ENCODE results near the gene STX8.
"Not testable (repeated sequence)": the region's sequence is repeated elsewhere in the genome, so short reads cannot be mapped to it uniquely, and the experiment has no call there.

Gene STX8

DNA sequence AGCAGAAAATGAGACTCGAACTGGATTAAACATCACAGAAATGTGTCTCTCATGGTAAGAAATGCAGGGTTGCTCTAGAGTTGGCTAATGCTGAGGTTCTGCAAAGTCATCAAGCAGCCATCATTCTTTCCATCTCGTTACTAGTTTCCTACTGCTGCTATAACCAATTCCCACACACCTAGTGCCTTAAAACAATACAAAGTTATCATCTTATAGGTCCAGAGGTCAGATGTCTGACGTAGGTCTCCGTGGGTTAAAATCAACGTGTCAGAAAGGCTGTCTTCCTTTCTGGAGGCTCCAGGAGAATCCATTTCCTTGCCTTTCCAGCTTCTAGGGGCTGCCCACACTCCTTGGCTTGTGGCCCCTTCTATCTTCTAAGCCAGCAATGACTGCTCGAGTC lies 118.6 kb downstream of the STX8 start:
- no peak overlapping the region for H3K27ac ChIP-seq
- TF ChIP-seq ZFX (IDR thresholded peaks at IDR 0.05; ENCODE audit: borderline replicate concordance): no peak
- TF ChIP-seq, protein P1, sequence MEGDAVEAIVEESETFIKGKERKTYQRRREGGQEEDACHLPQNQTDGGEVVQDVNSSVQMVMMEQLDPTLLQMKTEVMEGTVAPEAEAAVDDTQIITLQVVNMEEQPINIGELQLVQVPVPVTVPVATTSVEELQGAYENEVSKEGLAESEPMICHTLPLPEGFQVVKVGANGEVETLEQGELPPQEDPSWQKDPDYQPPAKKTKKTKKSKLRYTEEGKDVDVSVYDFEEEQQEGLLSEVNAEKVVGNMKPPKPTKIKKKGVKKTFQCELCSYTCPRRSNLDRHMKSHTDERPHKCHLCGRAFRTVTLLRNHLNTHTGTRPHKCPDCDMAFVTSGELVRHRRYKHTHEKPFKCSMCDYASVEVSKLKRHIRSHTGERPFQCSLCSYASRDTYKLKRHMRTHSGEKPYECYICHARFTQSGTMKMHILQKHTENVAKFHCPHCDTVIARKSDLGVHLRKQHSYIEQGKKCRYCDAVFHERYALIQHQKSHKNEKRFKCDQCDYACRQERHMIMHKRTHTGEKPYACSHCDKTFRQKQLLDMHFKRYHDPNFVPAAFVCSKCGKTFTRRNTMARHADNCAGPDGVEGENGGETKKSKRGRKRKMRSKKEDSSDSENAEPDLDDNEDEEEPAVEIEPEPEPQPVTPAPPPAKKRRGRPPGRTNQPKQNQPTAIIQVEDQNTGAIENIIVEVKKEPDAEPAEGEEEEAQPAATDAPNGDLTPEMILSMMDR (IDR thresholded peaks at IDR 0.05): no peak

DNA sequence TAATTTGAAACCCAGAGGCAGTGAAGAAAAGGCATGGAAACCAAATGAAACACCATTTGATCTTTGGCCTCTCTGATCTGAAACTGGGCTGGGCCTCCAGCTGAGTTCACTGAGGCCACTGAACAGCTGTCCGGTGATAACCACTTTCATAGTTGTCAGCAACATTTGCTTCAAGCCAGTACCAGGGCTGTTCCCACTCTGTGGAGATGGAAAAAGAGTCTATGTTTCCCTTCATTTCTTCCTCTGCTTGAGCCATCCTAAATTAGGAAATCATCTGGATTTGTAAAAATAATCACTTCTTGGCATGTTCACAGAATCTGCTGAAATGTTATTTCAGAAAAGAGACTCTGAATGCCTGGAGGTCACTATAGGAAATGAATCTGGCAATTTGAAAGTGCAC lies 119.3 kb downstream of the STX8 start:
- no peak for TF ChIP-seq ZFX (IDR thresholded peaks at IDR 0.05; ENCODE audit: borderline replicate concordance)
- H3K27ac ChIP-seq: no peak overlapping the region

DNA sequence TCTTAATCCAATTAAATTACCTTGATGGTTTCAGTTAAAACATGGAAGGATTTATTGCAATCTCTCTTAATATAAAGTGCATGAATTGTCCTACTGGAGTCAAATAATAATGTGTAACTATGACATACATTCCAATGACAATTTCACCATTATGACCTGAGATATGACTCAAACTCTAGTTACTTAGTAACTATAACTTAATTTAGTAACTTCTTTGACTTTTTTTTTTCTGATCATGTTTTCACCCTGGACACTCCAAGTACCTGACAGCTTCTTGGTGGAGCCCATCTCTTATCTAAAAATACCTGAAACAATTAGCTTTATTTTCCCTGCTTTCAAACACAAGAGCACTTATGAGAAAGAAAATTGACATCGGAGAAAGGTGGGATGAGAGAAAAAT lies 123.7 kb downstream of the STX8 start:
- TF ChIP-seq, protein P1 (IDR thresholded peaks at IDR 0.05): no peak
- no peak for TF ChIP-seq ZFX (IDR thresholded peaks at IDR 0.05; ENCODE audit: borderline replicate concordance)
- H3K27ac ChIP-seq: no peak overlapping the region

DNA sequence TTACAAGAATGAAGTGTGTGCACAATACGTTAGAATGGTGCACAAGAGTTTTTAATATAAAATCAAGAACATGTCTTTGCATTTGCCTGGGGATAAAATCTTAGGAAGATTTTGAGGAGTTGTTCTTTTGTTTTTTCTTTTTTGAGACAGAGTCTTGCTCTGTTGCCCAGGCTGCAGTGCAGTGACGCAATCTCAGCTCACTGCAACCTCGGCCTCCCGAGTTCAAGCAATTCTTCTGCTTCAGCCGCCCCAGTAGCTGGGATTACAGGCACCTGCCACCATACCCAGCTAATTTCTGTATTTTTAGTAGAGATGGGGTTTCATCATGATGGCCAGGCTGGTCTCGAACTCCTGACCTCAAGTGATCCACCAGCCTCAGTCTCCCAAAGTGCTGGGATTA lies 128.3 kb downstream of the STX8 start:
- not testable (repeated sequence) for H3K27ac ChIP-seq

DNA sequence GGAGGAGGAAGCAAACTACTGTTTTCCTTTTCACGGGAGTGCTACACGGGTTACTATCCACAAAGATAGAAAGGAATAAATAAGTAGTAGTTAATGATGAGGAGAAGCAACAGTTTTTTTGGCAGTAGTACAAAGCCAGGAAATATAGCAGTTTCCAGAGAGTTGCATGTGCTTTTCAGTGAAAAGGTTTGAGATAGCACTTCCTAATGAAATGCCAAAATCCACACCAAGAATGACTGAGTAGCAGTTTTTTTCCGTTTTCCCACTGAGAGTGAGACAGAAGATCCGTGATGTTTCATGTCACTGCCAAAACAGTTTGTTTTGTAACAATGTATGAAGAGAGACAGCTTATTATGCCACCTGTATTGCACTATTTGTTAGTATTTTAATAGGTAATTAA lies 129.1 kb downstream of the STX8 start:
- H3K27ac ChIP-seq: no peak overlapping the region
- TF ChIP-seq, protein P1 (IDR thresholded peaks at IDR 0.05): no peak
- no peak for TF ChIP-seq ZFX (IDR thresholded peaks at IDR 0.05; ENCODE audit: borderline replicate concordance)

DNA sequence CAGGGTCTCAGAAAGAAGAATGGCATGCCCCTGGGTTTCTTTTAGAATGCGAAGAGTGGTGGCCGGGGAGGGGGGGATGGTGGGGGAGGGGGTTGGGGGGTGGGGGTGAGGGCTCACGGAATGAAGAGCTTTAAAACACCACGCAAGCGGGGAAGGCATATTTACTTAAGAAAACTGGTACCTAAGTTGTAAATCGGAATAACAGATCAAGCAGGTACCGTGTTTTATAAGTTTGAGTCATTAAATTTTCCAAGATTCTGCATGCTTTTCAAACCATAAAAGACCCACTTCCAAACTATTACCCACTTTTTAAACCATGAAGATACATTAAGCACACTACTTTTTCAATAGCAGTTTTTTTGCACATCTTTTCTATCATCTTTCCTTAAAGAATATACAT lies 130.2 kb downstream of the STX8 start:
- no peak for TF ChIP-seq ZFX (IDR thresholded peaks at IDR 0.05; ENCODE audit: borderline replicate concordance)
- TF ChIP-seq, protein P1 (IDR thresholded peaks at IDR 0.05): no peak
- H3K27ac ChIP-seq: no peak overlapping the region

DNA sequence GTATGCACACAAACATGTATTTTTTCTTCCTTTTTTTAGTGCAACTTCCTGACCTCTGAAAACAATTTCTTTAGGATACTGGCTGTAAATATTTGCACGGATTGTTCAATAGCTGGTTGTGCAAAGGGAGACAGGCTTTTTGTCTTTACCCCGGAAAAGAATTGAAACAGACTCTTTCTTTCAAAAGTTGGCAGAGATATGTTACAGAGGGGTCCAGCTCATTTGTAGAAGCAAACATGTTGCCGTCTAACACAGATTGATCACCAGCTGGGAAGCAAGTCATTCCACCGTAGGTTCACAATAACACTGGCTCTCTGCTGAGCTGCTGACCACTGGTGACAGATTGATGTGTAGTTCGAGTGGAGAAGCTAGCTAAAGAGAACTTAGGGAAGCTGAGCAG lies 130.9 kb downstream of the STX8 start:
- TF ChIP-seq ZFX (IDR thresholded peaks at IDR 0.05; ENCODE audit: borderline replicate concordance): no peak
- TF ChIP-seq, protein P1 (IDR thresholded peaks at IDR 0.05): no peak
- H3K27ac ChIP-seq: no peak overlapping the region

DNA sequence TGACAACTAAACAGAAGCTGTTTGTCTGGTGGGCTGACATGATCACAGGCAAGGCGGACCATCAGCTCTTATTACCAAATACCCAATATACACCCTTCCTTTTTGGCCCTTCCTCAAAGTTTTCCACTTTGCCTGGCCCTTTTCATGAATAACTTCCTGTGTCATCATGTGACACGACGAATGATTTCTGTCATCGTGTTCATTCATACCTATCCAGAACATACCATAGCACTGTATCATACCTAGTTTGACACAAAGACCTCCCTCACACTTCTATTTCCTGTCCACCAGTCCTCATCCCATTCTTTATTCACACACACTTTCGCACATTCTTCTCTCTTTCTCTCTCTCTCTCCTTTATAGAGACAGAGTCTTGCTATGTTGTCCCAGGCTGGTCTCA lies 131.8 kb downstream of the STX8 start:
- no peak for TF ChIP-seq ZFX (IDR thresholded peaks at IDR 0.05; ENCODE audit: borderline replicate concordance)
- TF ChIP-seq, protein P1 (IDR thresholded peaks at IDR 0.05): no peak
- H3K27ac ChIP-seq: no peak overlapping the region

All from 22Rv1 (cell line).